ENCODE results near the gene UNCX.

Gene UNCX

DNA sequence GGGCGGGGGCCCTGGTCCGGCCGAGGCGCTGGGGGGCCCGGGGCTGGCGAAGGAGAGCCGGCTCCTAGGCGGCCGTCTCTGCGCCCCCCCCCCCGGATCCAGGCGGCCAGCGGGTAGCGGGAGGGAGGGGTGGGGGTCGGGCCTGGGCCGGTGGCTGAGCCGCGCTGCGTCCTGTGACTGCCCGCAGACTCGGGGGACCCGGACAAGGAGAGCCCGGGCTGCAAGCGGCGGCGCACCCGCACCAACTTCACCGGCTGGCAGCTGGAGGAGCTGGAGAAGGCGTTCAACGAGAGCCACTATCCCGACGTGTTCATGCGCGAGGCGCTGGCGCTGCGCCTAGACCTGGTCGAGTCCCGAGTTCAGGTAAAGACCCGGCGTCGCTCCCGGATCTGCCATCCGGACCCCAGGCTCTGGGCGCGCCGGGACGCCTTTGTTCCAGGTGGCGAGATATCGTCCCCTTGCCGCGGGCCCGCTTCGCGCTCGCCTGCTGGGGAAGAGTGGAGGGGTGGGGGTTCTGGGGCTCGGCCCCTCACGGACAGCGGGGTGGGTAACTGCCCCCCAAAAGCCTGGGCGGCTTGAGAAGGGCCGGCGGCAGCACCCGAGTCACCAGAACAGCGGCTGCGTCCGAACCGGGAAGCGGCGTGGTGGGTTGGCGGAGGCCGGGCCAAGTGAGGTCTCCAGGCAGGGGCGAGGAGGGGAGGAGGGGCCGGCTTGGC is 819 bp downstream of the UNCX start:
- no peak for DNase-seq

GRCh38 chr7:1234049-1234880 is 1.6 kb downstream of the UNCX start:
- DNase-seq: no peak

DNA sequence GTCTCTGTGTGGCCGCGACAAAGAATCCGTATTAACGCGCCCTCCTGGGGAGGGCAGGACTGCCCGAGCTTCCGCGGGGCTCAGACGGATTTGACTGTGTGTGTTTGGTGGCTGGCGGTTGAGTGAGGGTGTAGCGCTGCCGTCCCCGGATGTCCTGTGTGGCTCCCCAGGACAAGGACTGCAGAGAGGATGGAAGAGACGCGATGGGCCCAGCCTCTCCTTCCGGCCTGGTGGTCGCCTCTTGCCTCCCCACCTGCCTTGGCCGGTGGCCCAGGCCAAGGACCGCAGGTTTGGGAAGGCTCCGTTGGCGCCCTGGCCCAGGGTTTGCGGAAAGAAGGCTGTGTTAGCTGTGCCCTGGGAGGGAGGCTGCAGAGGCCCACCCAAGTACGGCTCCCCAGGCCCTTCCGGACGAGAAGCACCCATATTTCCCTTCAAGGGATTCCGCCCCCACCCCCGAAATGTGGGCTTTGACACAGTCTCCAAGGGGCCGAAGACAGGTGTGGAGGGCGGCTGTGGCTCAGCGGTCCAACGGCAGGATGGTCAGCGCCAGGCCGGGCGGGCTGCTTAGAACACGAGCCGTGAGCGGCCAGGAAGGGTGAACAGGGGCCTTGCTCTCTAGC is 2.3 kb downstream of the UNCX start:
- no peak for DNase-seq

DNA sequence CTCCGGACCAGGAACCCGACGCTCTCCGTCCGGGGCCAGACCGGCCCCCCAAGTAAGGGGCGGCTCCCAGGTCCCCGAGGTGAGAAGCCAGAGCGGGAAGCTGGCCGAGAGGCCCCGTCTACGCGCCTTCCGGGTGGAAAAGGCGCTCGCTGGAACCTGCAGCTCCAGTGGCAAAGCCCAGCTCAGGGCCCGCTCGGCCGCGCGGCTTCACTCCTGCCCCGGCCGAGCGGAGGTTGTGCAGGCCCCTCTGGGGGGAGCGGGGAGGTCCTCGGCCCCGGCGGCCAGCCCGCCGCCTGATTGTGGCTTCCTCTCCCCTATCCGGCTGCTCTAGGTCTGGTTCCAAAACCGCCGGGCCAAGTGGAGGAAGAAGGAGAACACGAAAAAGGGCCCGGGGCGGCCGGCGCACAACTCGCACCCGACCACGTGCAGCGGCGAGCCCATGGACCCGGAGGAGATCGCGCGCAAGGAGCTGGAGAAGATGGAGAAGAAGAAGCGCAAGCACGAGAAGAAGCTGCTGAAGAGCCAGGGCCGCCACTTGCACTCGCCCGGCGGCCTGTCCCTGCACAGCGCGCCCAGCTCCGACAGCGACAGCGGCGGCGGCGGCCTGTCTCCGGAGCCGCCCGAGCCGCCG is 2.9 kb downstream of the UNCX start:
- DNase-seq: no peak

DNA sequence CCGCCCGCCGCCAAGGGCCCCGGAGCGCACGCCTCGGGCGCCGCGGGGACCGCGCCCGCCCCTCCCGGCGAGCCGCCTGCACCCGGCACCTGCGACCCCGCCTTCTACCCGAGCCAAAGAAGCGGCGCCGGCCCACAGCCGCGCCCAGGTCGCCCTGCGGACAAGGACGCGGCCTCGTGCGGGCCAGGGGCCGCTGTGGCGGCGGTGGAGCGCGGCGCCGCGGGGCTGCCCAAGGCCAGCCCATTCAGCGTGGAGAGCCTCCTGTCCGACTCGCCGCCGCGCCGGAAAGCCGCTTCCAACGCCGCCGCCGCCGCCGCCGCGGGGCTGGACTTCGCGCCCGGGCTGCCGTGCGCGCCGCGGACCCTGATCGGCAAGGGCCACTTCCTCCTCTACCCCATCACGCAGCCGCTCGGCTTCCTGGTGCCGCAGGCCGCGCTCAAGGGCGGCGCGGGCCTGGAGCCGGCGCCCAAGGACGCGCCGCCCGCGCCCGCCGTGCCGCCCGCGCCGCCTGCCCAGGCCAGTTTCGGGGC is 3.5 kb downstream of the UNCX start:
- no peak for DNase-seq

DNA sequence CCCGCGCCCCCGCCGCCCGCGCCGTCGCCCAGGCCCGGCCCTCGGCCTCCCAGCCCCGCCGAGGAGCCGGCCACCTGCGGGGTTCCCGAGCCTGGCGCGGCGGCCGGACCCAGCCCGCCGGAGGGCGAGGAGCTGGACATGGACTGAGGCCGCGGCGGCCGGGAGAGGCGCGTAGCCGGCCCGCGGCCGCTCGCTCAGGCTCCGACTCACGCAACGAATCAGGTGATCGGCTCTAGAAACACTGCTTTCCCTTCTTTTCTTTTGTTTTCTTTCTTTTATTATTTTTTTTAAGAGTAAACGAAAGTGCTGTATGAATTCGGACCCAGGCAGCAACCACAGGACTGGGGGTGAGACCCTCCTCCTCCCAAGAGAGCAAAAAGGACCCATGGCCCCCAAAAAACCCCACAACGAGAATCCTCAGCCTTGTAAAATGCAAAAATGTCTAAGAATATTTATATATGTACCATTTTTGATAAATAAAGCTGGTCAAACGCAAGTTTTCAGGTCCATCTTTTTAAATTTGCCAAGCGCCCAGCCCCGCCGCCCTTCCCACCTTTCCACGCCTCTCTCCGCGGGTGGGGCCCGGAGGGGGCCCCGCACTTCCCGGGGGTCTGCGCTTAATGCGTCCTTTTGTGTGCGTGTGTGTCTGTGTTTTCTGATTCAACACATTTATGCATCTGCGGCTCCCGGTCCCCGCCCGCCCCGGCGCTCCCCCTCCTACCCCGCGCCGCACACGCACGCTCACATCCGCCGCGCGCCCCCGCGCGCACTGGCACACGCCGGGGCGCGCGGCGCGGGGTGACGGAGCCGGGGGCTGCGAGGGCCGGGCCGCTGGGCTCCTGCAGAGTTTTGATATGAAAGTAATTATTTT is 4.4 kb downstream of the UNCX start:
- DNase-seq: no peak

GRCh38 chr7:1237704-1238255 is 5.1 kb downstream of the UNCX start:
- no peak for DNase-seq

GRCh38 chr7:1238450-1238882 is 5.8 kb downstream of the UNCX start:
- no peak for DNase-seq

- no peak for DNase-seq
These were observed 6.5 kb downstream of the UNCX start for GRCh38 chr7:1238931-1239802.

GRCh38 chr7:1239803-1240516 is 7.3 kb downstream of the UNCX start:
- DNase-seq: no peak

DNA sequence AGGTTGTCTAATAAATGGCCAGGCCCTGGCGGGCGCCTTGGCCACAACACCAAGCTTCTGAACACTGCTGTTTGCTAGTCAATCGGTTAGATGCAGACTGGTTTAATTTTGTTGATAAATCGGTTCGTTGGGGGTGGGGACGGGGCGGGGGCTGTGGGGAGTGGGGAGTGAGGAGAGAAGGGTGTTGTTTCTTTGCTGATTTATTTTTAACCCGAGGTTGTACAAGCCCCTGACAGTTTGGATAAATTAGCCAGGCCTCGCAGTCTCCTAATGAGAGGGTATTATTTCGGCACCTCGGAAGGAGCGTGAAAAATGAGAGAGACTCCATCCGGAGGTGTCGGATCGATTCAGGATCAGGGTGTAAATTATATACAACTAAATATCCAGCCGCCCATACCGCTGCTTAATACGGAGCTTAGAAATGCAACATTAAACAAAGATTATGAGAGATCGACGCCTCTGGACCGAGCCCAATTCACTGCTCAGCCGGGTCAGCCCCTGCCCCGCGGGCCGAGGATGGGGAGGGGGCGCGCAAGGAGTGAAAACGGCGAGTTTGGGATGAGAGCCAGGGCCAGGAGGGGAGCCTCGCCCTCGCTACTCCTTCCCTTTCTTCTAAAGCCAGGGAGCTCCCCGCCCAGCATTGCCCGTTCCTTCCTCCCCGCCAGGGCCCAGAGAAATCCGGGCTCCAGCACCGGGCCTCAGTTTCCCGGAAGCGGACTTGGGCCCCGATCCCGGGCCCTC is 8.0 kb downstream of the UNCX start:
- no peak for DNase-seq

- no peak for DNase-seq
These were observed 8.6 kb downstream of the UNCX start for GRCh38 chr7:1241258-1241602.

- DNase-seq: no peak
These were observed 9.1 kb downstream of the UNCX start for GRCh38 chr7:1241603-1242255.

GRCh38 chr7:1242256-1242605 is 9.6 kb downstream of the UNCX start:
- no peak for DNase-seq

DNA sequence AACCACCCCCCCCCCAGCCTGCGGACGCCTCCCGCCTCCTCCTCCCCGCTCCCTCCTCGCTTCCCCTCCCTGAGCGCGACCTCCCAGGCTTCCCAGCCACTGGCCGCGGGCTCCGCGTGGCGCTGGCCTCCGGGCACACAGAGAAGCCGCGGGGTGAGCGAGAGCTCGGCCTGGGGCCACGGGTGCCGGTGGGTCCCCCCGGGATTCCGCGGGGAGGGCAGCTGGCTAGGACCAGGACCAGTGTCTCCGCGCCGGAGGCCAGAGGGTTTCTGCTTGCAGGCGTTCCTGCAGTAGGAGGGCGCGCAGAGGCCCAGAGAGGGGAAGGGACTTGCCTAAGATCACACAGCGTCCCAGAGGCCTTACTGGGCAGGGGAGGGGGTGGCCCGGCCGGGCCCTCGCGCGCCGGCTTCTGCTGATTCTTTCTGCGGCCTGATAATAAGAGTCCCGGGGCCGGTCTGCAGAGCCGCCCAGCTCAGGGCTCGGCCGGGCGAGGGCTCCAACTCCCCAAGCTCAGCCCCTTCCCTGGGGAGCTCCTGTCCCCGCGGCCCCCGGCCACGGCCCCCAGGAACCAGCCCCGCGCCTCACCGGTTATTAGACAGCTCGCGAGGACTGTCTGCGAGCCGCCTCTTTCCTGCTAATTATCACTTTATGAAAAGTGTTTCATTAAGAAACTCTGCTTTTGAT is 10.1 kb downstream of the UNCX start:
- no peak for DNase-seq

- DNase-seq: no peak
These were observed 10.8 kb downstream of the UNCX start for GRCh38 chr7:1243290-1243963.

DNA sequence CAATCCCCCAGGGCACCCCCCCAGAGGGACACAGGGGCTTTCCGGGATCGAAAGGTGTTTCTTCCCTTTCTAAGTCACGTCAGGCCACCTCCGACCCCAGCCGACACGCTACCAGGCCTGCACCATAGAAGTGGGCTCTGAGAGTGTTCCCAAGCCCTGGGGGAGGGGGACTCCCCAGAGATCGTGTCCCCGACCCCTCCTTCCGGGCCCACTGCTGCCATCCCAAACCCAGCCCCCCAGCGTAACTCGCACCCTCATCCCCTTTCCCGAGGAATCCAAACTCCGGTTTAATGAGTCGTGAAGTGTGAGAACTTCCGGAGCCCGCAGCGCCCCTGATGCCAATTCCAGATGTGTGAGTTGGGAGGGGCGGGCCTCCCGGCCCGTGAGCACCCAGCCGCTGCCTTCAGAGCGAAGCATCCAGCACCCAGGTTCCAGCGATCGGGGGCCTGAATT is 11.3 kb downstream of the UNCX start:
- no peak for DNase-seq

Data from activated CD4-positive, alpha-beta T cell treated with anti-CD3 and anti-CD28 coated beads, Interleukin-2, amount 50 U/mL, for 16 hours (primary cell).